CD1c-positive myeloid dendritic cell (primary cell): ENCODE results near the gene MBP.

ENCODE experiments used
- DNase-seq: peaks from one replicate; pipeline ENCODE4 v3.0.0-alpha.2; 2016; ENCODE audit errors: extremely low spot score

The MBP gene

GRCh38 chr18:77132369-77133050 is at the start of gene MBP:
Gene MBP, minus strand, starts transcription at chr18:77132783. Its CDS starts 27,522 bp downstream, at chr18:77105261.
- DNase-seq, result peak; percentile 73

DNA sequence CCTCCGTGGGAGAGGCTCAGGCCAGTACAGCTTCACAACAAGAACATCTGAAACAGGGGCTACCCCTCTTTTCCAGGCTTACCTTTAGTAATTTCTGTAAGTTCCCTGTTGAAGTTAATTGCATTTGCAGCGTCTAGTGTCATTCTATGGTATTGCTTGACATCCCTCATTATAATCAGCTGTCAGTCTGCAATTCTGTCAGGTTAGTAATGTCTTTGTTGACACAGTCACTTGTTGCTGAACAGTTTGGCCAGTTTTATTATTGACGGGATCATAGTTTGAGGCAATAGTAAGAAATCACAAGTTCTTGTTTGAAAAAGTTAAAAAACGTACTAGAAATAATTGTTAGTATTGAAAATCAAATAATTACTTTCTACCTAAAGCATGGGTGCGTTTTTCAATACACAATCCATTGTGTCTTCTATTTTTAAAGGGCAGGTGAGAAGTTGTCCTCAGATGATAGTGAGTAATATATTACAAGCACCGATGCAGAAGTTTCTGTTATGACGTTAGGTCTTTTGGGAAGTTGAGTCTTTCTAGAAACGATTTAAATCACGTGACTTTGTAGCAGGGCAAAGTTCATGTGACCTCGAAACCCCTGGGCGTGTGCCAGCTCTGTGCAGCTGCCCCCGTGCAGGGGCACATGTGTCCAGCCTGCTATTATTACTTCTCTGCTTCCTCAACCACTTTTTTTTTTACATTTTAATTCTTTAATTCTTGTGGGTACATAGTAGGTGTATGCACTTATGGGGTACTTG is 49.5 kb upstream of the MBP start:
- DNase-seq, result peak; percentile 73

DNA sequence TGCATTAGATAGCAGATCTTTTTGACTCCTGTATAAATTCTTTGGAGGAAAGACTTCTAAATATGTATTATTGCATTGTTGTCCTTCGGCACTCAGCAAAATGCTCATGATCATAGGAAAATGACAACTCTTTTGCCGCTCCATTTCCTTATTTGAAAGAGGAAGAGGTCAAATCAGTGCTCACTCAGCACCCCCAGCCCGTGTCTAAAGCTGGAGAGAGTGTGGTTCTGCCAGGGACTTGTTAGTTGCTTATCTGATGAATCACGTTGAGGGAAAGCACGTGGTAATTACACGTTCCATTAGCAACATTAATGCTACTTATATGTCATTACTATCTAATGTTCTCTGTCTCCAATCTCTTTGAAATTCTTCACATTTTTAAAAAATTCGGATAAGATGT is 46.0 kb upstream of the MBP start:
- peak; percentile 82 for DNase-seq

GRCh38 chr18:77177009-77177408 is 44.4 kb upstream of the MBP start:
- DNase-seq, result no peak

DNA sequence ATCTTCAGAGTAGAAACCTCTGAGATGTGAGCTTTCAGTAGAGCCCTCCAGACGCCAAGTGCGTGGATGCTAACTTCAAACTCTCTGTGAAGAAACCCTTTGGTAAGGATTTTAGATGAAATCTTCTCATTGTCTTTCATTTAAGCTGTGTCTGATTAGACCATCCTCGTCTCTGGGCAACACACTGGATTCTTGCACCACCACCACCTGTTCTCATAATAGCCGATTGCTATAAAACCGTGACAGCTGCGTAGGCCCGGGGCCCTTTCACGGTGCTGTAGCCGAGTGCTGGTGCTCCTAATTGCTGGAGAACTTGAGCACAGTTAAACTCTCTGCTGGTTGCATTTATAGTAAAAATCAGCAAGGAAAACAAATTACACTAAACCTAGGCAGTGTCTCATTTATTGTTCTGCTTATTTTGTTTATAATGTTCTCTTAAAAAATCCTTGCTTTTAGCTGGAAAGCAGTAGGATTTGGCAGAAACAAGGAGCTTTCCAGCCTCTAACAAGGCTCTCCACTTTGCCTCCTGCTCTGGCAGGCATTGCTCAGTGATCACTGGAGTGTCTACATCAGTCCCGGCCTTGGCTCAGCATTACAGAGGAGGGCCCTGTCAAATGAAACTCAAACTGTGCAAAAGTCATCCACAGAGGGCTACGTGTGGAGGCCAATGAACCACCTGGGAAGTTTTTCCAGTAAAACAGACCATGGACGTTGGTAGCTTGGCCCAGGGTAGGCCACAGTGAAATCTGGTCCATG is 40.9 kb upstream of the MBP start:
- DNase-seq, result no peak

GRCh38 chr18:77170890-77171410 is 38.4 kb upstream of the MBP start:
- no peak for DNase-seq

DNA sequence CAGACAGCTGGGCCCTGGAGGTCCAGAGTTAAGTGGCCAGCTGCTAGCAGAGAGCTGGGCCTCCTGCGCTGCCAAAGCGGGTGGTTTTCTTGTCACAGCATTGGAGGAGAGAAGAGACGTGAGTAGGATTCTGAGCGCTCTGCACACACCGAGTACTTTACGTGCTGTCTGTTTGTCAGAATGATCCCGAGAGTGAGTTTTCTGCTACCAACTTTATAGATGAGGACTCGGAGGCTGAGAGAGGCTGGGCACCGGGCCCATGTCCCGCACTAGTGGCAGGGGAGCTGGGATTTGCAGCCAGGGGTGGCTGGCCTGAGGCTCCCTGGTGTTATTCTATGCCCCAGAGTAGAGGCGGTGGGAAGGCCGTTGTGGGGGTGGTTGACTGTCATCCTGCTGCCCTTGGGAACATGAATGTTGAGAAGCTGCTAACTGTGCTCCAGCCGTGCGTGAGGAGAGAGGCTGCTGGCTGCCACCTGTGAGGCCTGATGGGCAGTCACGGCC is 36.3 kb upstream of the MBP start:
- DNase-seq, result no peak

DNA sequence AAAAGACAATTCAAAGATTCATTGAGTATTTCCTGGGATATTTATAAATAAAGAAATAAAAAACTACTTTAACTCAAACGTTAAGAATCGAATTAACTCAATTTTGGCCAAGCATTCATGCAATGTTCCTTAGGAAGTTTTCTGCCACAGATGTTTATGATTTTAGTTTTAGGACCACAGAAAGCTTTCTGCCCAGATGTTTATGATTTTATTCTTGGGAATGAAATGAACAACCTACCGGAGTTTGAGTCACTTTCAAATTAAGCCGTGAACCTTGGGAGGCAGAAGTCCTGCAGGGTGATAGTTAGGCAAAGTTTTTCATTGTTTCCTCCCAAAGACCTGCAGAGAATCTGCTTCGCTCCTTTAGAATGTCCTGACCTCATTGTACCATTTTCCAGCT is 34.7 kb upstream of the MBP start:
- DNase-seq, result no peak

- no peak for DNase-seq
Observed at GRCh38 chr18:77166523-77166922, 33.9 kb upstream of the MBP start.

GRCh38 chr18:77165503-77166188 is 33.1 kb upstream of the MBP start:
- DNase-seq, result no peak

DNA sequence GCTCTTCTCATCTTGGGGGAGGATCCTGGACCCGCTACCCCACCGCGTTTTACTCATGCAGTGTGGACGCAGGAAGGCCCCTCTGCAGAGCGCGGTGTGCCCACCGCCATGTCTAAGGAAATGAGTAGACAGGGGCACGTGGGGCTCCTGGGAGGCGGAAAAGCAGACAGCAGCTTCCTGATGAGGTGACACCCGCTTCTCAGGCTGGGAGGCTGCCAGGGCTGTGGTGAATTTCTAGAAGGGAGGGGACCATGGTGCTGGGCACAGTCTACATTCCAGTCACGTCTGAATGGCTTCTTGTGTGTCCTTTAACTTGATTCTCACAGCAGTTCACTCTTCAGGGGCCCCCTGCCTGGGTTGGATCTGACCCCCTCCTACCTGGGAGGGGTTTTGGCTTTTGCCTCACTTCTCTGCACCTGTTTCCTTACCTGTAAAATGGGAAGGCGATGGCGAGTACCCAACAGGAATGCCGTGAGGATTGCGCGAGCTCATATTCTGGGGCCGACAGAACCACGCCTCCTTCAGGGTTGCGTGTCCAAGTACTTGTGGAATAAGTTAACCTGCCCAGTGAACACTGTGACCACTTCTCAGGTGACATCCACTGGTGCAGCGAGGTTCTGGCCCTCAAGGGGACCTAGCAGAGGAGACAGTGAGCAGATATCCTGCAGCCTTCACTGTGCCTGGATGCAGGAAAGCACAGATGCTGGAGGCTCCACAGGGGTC is 32.3 kb upstream of the MBP start:
- DNase-seq, result no peak

DNA sequence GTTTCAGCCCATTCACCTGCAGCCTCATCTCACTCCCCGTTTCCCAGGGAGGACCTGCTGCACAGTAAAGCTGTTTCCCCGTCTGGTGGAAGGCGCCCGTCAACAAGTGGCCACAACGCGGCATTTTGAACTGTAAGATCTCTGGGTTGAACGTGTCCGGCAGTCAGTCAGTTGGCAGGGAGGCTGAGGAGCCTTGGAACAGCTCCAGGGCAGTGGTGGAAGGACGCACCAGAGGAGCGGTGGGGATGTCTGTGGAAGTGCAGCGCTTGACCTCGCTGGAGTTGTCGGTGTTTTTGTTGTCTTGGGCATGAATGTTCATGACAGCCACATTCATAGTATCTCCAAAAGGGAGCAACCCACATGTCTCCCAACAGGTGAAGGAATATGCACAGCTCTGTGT is 31.4 kb upstream of the MBP start:
- no peak for DNase-seq

GRCh38 chr18:77162580-77162979 is 30.0 kb upstream of the MBP start:
- no peak for DNase-seq

GRCh38 chr18:77161961-77162360 is 29.4 kb upstream of the MBP start:
- no peak for DNase-seq

GRCh38 chr18:77161383-77161782 is 28.8 kb upstream of the MBP start:
- DNase-seq, result peak; percentile 67

DNA sequence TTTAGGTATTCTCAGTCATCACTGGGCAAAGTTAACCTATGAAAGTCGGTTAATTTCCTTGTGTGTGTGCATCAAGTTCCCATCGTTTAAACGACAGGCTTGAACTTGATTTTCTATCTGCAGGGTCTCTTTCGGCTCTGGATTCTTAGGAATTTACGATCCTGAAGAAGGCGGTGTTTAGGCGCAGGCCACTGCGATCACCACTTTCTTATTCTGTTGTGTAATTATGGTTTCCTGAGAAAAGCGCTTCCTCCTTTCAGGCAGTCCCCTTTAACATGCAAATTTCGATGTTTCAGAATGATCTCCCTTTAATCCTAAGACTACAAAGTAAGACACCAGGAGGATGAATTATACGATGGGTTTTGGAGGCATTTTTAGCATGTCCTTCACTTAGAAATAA is 27.9 kb upstream of the MBP start:
- peak; percentile 87 for DNase-seq

- DNase-seq, result no peak
Observed at GRCh38 chr18:77157312-77157711, 24.7 kb upstream of the MBP start.

GRCh38 chr18:77155031-77155430 is 22.4 kb upstream of the MBP start:
- DNase-seq, result no peak

DNA sequence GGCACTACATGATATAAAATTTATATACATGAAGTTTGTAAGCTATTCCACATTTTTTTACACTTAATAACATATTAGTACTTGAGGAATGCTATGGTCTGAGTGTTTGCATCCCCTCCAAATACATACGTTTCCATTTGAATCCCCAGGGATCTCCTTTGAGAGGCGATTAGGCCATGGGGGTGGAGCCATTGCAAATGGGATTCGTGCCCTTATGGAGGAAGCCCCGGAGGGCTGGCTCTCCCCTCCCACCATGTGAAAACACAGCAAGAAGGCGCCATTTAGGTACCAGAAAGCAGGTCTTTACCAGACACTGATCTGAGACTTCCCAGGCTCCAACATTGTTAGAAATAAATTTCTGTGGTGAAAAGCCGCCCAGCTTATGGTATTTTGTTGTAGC is 20.8 kb upstream of the MBP start:
- no peak for DNase-seq

DNA sequence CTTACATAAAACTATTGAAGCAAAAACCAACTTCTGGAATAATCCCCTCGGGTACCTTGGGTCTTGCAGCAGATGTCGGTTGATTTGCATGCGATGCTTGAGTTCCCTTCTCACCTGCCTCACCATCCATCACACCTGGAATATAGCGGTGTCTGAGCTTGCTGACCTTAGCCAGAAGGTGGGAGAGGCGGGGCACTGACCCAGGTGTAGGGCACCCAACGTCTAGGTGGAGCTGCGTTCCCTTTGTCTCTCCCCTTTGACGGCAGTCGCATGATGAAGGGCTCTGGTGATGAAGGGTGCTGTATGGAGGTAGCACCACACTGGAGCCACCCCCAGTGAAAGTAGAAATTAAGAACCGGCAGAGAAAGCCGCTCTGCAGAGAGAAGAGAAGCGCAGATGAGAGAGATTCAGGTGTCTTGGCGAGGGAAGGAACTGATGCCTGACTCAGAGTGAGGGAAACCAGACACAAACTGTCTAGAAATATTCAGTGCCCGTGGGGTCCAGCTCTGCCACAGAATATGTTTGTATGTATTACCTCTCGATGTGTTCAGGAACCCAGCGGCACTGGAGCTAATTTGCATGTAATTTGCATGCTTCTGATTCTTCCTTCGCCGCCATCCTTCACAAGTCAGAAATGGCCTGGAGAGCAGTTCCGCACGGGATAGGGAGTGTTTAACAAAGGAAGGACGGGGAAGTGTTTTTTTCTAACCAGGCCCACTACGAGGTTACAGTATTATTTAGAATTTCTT is 19.4 kb upstream of the MBP start:
- no peak for DNase-seq
